ENCODE results near the gene SERPINE1.

- TF ChIP-seq CTCF (IDR thresholded peaks at IDR 0.05; ENCODE audit: borderline replicate concordance, extremely low read depth, low read length, poor library complexity, severe bottlenecking) (no peak), EZH2 (IDR thresholded peaks at IDR 0.05; ENCODE audit: borderline replicate concordance, low read depth, low read length, severe bottlenecking) (no peak)
These were observed 17.9 kb upstream of the SERPINE1 start for GRCh38 chr7:101108961-101109360.
